Nucleus accumbens (tissue), 56 donors: ENCODE results near the gene AFF4.

Experiments used
- DNase-seq, 56 donors: peaks; one replicate each; lab custom pipeline; 2025; lab: John Stamatoyannopoulos, UW

The AFF4 gene

GRCh38 chr5:132831095-132831860 lies 132.2 kb downstream of the AFF4 start:
- no peak for DNase-seq

- DNase-seq: peak in 18 of 56 donors; percentile 14 to 65 (median 40)
These were observed 132.9 kb downstream of the AFF4 start, which contains the start of gene SHROOM1 for GRCh38 chr5:132830436-132831094. Gene SHROOM1 (minus strand): TSS chr5:132830647. CDS start chr5:132826140, 4,507 bp downstream.

GRCh38 chr5:132829742-132830435 lies 133.5 kb downstream of the AFF4 start:
- peak in 47 of 56 donors; percentile 20 to 81 (median 62) for DNase-seq

- no peak for DNase-seq
These were observed 134.5 kb downstream of the AFF4 start for GRCh38 chr5:132828846-132829494.

- DNase-seq: no peak
These were observed 135.3 kb downstream of the AFF4 start for GRCh38 chr5:132827943-132828673.

GRCh38 chr5:132826424-132827082 lies 136.9 kb downstream of the AFF4 start:
- DNase-seq: no peak

- no peak for DNase-seq
These were observed 137.5 kb downstream of the AFF4 start for GRCh38 chr5:132825834-132826391.
